ENCODE data around the gene RNF121. TPM values are rescaled to one million over a fixed set of nuclear protein-coding genes. Genes with fewer than 3 reads are reported as not detected.
A peak's percentile ranks its signal among the peaks of the same experiment; 100 is the strongest.

Gene RNF121
- total RNA-seq, 1 experiment from 2014 or later: 56.9 TPM

- WGBS (ENCODE audit: extremely low coverage, insufficient read length, low lambda C conversion rate): no CpG with 5 or more reads among the region's 8 CpGs
- TF ChIP-seq CTCF (conservative IDR thresholded peaks at IDR 0.05): no peak
- H3K4me2 ChIP-seq (ENCODE audit: insufficient read depth, insufficient read length, low read length): no peak overlapping the region
- H2BK15ac ChIP-seq (ENCODE audit: low read depth, low read length): no peak overlapping the region
- no peaks in the 10 kb centered on the region for H3K79me2 ChIP-seq (ENCODE audit: insufficient read depth, low read length)
- no peak overlapping the region for H3K23ac ChIP-seq (ENCODE audit: insufficient read length, low read depth, low read length)
- peaks cover 2% of the 10 kb centered on the region for H4K20me1 ChIP-seq (ENCODE audit: control insufficient read depth, insufficient read depth, insufficient read length)
- H3K56ac ChIP-seq (ENCODE audit: insufficient read length, low read depth, low read length): no peak overlapping the region
- no peak overlapping the region for H4K8ac ChIP-seq (replicated peaks; ENCODE audit: insufficient read length, low read depth, low read length)
- H3K9me3 ChIP-seq (ENCODE audit: control insufficient read depth, low read depth, low read length): no peaks in the 10 kb centered on the region
- H3K4me3 Mint-ChIP-seq: no peak overlapping the region
- H3K23me2 ChIP-seq (ENCODE audit: insufficient read length, low read depth, low read length, poor library complexity, severe bottlenecking): no peaks in the 10 kb centered on the region
- H3K27ac Mint-ChIP-seq: peak overlapping the region in 1 of 3 experiments; percentile 90; a peak in 2 of 7 replicates
- no peak overlapping the region for H3K27ac ChIP-seq (ENCODE audit: insufficient read length, low read depth, low read length)
- no peak overlapping the region for H2BK12ac ChIP-seq (ENCODE audit: insufficient read length, low read depth, low read length)
- no peaks in the 10 kb centered on the region for H3K4me1 ChIP-seq (ENCODE audit: insufficient read depth, low read length)
- H4K5ac ChIP-seq (ENCODE audit: insufficient read length, low read depth, low read length): no peak overlapping the region
- H2AFZ ChIP-seq (ENCODE audit: low read length): no peak overlapping the region
- H3K27me3 Mint-ChIP-seq (ENCODE audit: low read depth): peaks cover 3% of the 10 kb centered on the region; the same call in 1 of the 2 replicates
- no peak overlapping the region for H3K4ac ChIP-seq (ENCODE audit: low read depth, low read length)
- no peak overlapping the region for H3T11ph ChIP-seq (ENCODE audit: low read length)
- no peak overlapping the region for H2BK20ac ChIP-seq (ENCODE audit: low read depth, low read length, poor library complexity, severe bottlenecking)
- no peak overlapping the region for H4K91ac ChIP-seq (ENCODE audit: insufficient read length, low read depth, low read length)
- peaks cover 0 to 7% of the 10 kb centered on the region in 2 experiments; a peak in 1 of 4 replicates for H3K4me1 Mint-ChIP-seq
- H3K36me3 Mint-ChIP-seq (ENCODE audit: insufficient read depth in 1 of 3, low read depth in 3 of 3): peaks cover 2 to 28% (median 6%) of the 10 kb centered on the region in 3 experiments; a peak in 5 of 7 replicates
- no peak overlapping the region for H2BK5ac ChIP-seq (ENCODE audit: insufficient read length, low read length)
- no peak for DNase-seq
- no peaks in the 10 kb centered on the region for H3K27me3 ChIP-seq (ENCODE audit: insufficient read depth, low read length)
- no peak overlapping the region for H2BK120ac ChIP-seq (ENCODE audit: low read depth, low read length, poor library complexity, severe bottlenecking)
- no peak overlapping the region for H3K9ac ChIP-seq (ENCODE audit: extremely low read depth, insufficient read length, low read length)
- no peak overlapping the region for H2AK5ac ChIP-seq (ENCODE audit: insufficient read length, low read length)
- H3K14ac ChIP-seq (ENCODE audit: insufficient read depth, low read length): no peak overlapping the region
- H3K9me3 Mint-ChIP-seq: no peaks in the 10 kb centered on the region
- no peak overlapping the region for H3K18ac ChIP-seq (ENCODE audit: insufficient read length, low read depth, low read length)
- no peaks in the 10 kb centered on the region for H3K79me1 ChIP-seq (ENCODE audit: insufficient read depth, low read depth, low read length, poor library complexity, severe bottlenecking)
Observed at GRCh38 chr11:71996946-71997345, 68.1 kb downstream of the RNF121 start.

Measured in H9 (cell line).